Endodermal cell (in vitro differentiated cells): ENCODE data around the gene MYO7B. TPM values are rescaled to one million over a fixed set of nuclear protein-coding genes. Genes with fewer than 3 reads are reported as not detected.

Experiments
- DNase-seq: peaks from one replicate; pipeline ENCODE4 v3.0.0-alpha.2; 2017
- H3K27ac ChIP-seq: 2 replicates; pipeline ENCODE4 v1.5.1; 2013; ENCODE audit warnings: mild to moderate bottlenecking, low read depth, low read length, moderate library complexity
- H3K27me3 ChIP-seq: 2 replicates; pipeline ENCODE4 v1.6.1; 2013; ENCODE audit warnings: mild to moderate bottlenecking, low read length, moderate library complexity; ENCODE audit not compliant: insufficient read depth, control insufficient read depth, poor library complexity, severe bottlenecking
- H3K36me3 ChIP-seq: 2 replicates; pipeline ENCODE4 v1.7.0; 2013; ENCODE audit warnings: mild to moderate bottlenecking, low read length, moderate library complexity; ENCODE audit not compliant: control insufficient read depth, insufficient read depth
- H3K4me1 ChIP-seq: one replicate; pipeline ENCODE4 v1.7.0; 2013; ENCODE audit warnings: low read length; ENCODE audit not compliant: control insufficient read depth, insufficient read depth
- H3K4me3 ChIP-seq: 2 replicates; pipeline ENCODE4 v1.5.1; 2013; ENCODE audit warnings: mild to moderate bottlenecking, low read length, moderate library complexity
- H3K9ac ChIP-seq: 2 replicates; pipeline ENCODE4 v1.6.1; 2013; ENCODE audit warnings: mild to moderate bottlenecking, low read length, moderate library complexity; ENCODE audit not compliant: poor library complexity, severe bottlenecking; ENCODE audit errors: extremely low read depth
- H3K9me3 ChIP-seq: 2 replicates; pipeline ENCODE4 v1.6.1; 2013; ENCODE audit warnings: mild to moderate bottlenecking, low read length, moderate library complexity; ENCODE audit not compliant: control insufficient read depth
- H3K27ac Mint-ChIP-seq: 2 replicates; pipeline ENCODE4 v1.8.0; 2020; ENCODE audit warnings: mixed read lengths
- H3K27me3 Mint-ChIP-seq: 2 replicates; pipeline ENCODE4 v1.8.0; 2021; ENCODE audit warnings: mild to moderate bottlenecking, mixed read lengths; ENCODE audit not compliant: insufficient read depth
- H3K36me3 Mint-ChIP-seq: 2 replicates; pipeline ENCODE4 v1.8.0; 2020; ENCODE audit warnings: low read depth, mixed read lengths
- H3K4me1 Mint-ChIP-seq: 2 replicates; pipeline ENCODE4 v1.8.0; 2020; ENCODE audit warnings: mixed read lengths
- H3K4me3 Mint-ChIP-seq: 2 replicates; pipeline ENCODE4 v1.8.0; 2020; ENCODE audit warnings: mild to moderate bottlenecking, moderate library complexity, mixed read lengths
- H3K9me3 Mint-ChIP-seq: 2 replicates; pipeline ENCODE4 v1.8.0; 2020; ENCODE audit warnings: mild to moderate bottlenecking, mixed read lengths
- CTCF ChIP-seq: fragments of 200-600 bp; sonication (generic); conservative IDR thresholded peaks from 2 replicates; pipeline ENCODE4 v1.5.0; 2021; ENCODE audit warnings: antibody characterized with exemption, mild to moderate bottlenecking
- WGBS, 2 experiments: methylation state at CpG; one replicate each; pipeline versions ENCODE4 v1.1.5 to v1.1.7; 2013; ENCODE audit warnings: missing lambda C conversion rate in 2 of 2, mixed read lengths in 1 of 2; ENCODE audit not compliant: insufficient coverage in 1 of 2, insufficient read length in 1 of 2; 5-methylcytosine and 5-hydroxymethylcytosine counted together
- total RNA-seq, 2 donors: library from RNA; stranded (reverse); fragmentation: NEBNext Ultra II Directional in 1 of 2; extraction: Animal tissue kit (Norgen Biotek cat#: 25700) in 1 of 2; gene quantifications; 2 replicates in 1 of 2; 3 replicates in 1 of 2; pipeline ENCODE4 v1.2.1, GENCODE V29; 2021

MYO7B gene
- total RNA-seq, 2 donors from 2014 or later, result 0.11 TPM; not detected in 1

- Histone ChIP-seq H3K27ac (no peak overlapping the region), H3K36me3 (no peaks in the 10 kb centered on the region), H3K9ac (no peak overlapping the region), H3K4me1 (peaks cover 3% of the 10 kb centered on the region), H3K9me3 (no peaks in the 10 kb centered on the region), H3K27me3 (no peaks in the 10 kb centered on the region), H3K4me3 (no peak overlapping the region)
- peaks cover 4% of the 10 kb centered on the region for H3K4me1 Mint-ChIP-seq
- no peak overlapping the region for H3K27ac Mint-ChIP-seq
- peak; percentile 10 for DNase-seq
- H3K36me3 Mint-ChIP-seq, result no peaks in the 10 kb centered on the region
- H3K27me3 Mint-ChIP-seq, result no peaks in the 10 kb centered on the region
- no peak for TF ChIP-seq CTCF
- no peak overlapping the region for H3K4me3 Mint-ChIP-seq
- WGBS, 2 experiments, result 96 to 100% methylated on average over 1 to 3 of the region's 3 CpGs
- H3K9me3 Mint-ChIP-seq, result no peaks in the 10 kb centered on the region
Measured at GRCh38 chr2:127589358-127589757, 53.9 kb downstream of the MYO7B start.

- no peaks in the 10 kb centered on the region for H3K27me3 Mint-ChIP-seq
- Histone ChIP-seq H3K4me1 (peaks cover 3% of the 10 kb centered on the region), H3K9me3 (no peaks in the 10 kb centered on the region), H3K36me3 (no peaks in the 10 kb centered on the region), H3K27ac (no peak overlapping the region), H3K4me3 (no peak overlapping the region), H3K27me3 (no peaks in the 10 kb centered on the region), H3K9ac (no peak overlapping the region)
- TF ChIP-seq CTCF, result no peak
- WGBS, 2 experiments, result 95 to 100% methylated on average over 2 to 5 of the region's 5 CpGs
- H3K36me3 Mint-ChIP-seq, result no peaks in the 10 kb centered on the region
- H3K4me1 Mint-ChIP-seq, result peaks cover 4% of the 10 kb centered on the region
- DNase-seq, result peak; percentile 39
- no peak overlapping the region for H3K27ac Mint-ChIP-seq
- no peaks in the 10 kb centered on the region for H3K9me3 Mint-ChIP-seq
- H3K4me3 Mint-ChIP-seq, result no peak overlapping the region
Measured at GRCh38 chr2:127589841-127590240, 54.4 kb downstream of the MYO7B start.

- DNase-seq, result peak; percentile 33
- no peak overlapping the region for H3K27ac ChIP-seq
- peaks cover 3% of the 10 kb centered on the region for H3K4me1 ChIP-seq
- no peaks in the 10 kb centered on the region for H3K27me3 ChIP-seq
- H3K9me3 Mint-ChIP-seq, result peaks cover under 1% of the 10 kb centered on the region
- peaks cover 4% of the 10 kb centered on the region for H3K4me1 Mint-ChIP-seq
- no peak overlapping the region for H3K4me3 ChIP-seq
- TF ChIP-seq CTCF, result no peak
- H3K9ac ChIP-seq, result no peak overlapping the region
- no peaks in the 10 kb centered on the region for H3K36me3 ChIP-seq
- no peak overlapping the region for H3K27ac Mint-ChIP-seq
- no peaks in the 10 kb centered on the region for H3K36me3 Mint-ChIP-seq
- H3K9me3 ChIP-seq, result no peaks in the 10 kb centered on the region
- H3K4me3 Mint-ChIP-seq, result no peak overlapping the region
- no peaks in the 10 kb centered on the region for H3K27me3 Mint-ChIP-seq
- WGBS, 2 experiments, result 92 to 95% methylated on average over 7 to 8 of the region's 8 CpGs
Measured at GRCh38 chr2:127590386-127591190, 55.1 kb downstream of the MYO7B start.
